ENCODE measurements around the gene ZNF837.
"Not testable (repeated sequence)": the region's sequence is repeated elsewhere in the genome, so short reads cannot be mapped to it uniquely, and the experiment has no call there.

Gene ZNF837

DNA sequence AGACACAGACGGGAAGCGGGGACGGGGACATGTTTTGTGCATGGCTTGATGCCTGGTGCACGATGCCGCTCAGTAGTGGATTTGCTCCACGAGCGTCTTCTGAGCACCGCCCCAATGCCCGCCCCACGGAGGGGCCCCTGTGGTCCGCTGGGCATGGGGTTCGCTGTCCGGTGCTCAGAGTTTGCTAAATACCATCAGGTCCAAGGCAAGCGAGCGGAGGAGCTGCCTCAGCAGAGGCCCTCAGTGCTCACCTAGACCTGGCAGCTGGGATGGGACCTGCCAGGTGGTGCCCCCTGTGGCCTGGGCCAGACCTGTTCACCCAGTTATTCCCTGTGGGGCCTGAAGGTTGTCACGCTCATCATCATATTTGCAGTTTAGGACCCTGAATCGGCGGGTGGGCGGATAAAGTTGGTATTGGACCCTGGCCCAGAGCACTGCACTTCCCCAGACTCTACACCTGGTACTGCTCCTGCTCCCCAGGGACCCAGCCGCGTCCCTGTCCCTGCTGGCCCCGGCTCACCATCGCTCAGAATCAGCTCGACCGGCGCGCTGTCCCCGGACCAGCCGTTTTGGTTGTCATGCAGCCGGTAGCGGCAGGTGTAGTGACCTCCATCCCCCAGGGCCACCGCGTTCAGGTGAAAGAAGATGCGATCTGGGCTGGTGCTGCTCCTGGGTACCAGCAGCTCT, 29.8 kb downstream of the ZNF837 start:
- no peak for DNase-seq (ENCODE audit: low spot score)

GRCh38 chr19:58350001-58350861, 30.6 kb downstream of the ZNF837 start:
- DNase-seq (ENCODE audit: low spot score) = no peak

DNA sequence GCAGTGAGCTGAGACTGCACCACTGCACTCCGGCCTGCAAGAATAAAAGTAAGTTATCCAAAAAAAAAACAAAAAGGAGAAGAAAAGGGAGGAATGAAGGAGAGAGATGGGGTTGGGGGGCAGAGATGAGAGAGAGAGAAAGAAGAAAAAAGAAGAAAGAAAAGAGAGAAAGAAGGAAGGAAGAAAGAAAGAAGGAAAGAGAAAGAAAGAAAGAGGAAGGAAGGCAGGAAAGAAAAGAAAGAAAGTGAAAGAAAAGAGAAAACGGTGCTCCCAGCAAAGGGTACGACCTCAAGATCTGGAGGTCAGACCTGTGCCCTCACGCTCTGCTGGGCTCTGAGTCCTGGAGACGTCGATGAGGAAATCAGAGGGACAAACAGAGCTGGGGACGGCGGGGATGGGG, 31.2 kb downstream of the ZNF837 start:
- no peak for DNase-seq (ENCODE audit: low spot score)

GRCh38 chr19:58348080-58348479, 32.8 kb downstream of the ZNF837 start:
- not testable (repeated sequence) for DNase-seq (ENCODE audit: low spot score)

DNA sequence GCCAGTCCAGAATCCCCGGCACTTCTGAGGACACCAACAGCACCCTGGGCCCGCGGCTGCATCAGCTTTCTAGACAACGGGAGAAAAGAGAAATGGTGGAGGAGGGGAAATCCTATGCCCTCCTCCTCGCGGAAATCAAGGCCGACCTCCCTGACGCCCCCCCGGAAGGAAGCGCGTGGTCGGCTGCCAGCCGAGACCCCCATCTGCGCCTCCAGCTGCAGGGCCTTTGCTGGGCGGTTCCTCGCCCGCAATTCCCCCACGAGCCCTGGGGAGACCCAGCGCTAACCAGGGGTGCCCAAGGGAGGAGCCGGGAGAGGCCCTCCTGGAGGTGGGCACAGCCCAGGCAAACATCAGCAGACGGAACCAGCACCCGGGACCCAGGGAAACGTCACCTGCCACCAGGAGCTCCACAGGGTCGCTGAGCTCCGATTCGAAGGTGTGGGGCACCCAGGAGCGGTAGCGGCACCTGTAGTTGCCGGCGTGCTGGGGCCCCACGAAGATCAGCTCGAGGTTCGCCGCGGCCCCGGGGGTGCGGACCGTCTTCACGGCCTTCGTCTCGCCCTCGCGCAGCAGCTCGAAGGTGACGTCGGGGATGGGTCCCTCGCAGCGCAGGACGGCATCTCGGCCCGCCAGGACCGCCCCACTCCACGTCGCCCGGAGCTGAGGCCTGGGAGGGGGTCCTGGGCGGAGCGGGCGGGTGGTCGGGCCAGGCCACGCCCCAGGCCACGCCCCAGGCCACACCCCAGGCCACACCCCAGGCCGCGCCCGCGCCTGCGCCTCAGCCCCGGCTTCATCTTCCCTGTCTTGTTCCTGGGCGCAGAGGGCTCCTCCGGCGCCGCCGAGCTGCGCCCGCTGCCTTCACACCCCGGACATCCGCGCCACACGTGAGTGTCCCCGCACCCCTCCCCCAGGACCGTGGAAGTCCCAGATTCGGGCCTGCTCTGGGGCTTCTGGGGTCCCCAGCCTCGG, 33.6 kb downstream of the ZNF837 start:
- no peak for DNase-seq (ENCODE audit: low spot score)

DNA sequence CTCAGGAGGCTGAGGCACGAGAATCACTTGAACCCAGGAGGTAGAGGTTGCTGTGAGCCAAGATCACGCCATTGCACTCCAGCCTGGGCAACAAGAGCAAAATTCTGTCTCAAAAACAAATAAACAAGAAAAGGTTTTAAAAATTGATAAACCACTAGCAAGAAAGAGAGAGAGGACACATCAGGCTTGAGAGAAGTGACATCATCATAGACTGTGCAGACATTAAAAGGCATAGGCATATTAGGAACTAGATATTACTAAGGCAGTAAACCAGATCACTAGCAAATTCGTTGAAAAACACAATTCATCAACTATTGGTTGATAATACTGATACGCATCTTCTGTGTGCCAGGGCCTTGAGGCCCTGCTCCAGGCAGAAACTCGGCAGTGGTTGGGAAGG, 35.3 kb downstream of the ZNF837 start:
- DNase-seq (ENCODE audit: low spot score) = no peak

DNA sequence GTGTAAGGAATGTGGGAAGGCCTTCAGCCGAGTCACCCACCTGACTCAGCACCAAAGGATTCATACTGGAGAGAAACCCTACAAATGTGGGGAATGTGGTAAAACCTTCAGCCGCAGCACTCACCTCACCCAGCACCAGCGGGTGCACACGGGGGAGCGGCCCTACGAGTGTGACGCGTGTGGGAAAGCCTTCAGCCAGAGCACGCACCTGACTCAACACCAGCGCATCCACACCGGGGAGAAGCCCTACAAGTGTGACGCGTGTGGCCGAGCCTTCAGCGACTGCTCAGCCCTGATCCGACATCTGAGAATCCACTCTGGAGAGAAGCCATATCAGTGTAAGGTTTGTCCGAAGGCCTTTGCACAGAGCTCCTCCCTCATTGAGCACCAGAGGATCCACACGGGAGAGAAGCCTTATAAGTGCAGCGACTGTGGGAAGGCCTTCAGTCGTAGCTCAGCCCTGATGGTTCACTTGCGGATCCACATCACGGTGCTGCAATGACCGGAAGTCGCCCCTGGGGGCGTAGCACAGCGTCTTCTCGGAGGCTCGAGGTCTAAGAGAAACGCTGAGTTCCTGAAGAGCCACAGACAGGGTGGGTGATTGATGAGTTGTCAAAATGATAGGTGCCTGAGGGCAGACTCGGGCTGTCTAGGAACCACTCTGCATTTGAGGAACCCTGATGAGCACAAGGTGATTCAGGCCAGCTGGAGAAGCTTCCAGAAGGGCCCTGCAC, 41.8 kb downstream of the ZNF837 start:
- DNase-seq (ENCODE audit: low spot score) = no peak

DNA sequence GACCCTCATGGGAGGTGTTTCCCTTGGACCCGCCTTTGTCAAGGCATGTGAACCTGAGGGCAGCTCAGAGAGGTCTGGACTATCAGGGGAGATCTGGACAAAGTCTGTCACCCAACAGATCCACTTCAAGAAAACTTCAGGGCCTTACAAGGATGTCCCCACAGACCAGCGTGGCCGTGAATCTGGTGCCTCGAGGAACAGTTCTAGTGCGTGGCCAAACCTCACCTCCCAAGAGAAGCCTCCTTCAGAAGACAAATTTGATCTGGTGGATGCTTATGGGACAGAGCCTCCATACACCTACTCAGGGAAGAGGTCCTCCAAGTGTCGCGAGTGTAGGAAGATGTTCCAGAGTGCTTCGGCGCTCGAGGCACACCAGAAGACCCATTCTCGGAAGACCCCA, 42.5 kb downstream of the ZNF837 start:
- no peak for DNase-seq (ENCODE audit: low spot score)

DNA sequence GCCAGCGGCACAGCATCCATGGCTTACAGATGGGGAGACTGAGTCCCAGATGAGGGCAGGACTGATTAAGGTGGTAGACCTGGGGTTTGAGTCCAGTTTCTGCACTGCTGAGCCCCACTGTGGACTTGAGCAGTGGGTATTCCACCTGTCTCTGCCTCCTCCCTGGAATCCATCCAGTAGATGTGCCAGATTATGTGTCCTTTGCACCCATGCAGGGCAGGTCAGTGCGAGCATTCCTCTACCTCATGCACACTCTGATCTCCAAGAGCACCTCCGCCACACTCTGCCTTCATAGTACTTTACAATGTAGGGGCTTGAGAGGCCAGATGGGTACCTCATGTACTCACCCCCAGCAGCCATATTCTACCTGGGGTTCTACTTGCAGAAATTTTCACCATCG, 44.0 kb downstream of the ZNF837 start:
- DNase-seq (ENCODE audit: low spot score) = no peak

DNA sequence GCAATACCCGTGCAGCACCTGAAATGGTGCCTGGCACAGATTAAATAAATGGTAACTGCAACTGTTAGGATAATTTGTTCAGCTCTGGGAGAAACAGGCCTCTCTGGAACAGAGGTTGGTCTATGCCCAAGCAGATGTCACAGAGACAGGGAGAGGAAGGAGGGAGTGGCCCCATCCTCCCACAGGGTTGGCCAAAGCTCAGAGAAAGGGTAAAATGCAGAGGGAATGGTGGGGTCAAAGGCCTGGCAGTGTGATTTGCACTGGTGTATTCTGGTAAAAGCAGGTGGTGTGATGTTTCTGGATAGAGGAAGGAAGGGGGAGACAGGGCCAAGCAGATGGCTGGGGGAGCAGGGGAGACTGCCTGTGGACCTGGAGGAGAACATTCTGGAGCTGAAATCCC, 44.6 kb downstream of the ZNF837 start:
- DNase-seq (ENCODE audit: low spot score) = no peak

GRCh38 chr19:58335630-58336029, 45.2 kb downstream of the ZNF837 start:
- DNase-seq (ENCODE audit: low spot score) = no peak

DNA sequence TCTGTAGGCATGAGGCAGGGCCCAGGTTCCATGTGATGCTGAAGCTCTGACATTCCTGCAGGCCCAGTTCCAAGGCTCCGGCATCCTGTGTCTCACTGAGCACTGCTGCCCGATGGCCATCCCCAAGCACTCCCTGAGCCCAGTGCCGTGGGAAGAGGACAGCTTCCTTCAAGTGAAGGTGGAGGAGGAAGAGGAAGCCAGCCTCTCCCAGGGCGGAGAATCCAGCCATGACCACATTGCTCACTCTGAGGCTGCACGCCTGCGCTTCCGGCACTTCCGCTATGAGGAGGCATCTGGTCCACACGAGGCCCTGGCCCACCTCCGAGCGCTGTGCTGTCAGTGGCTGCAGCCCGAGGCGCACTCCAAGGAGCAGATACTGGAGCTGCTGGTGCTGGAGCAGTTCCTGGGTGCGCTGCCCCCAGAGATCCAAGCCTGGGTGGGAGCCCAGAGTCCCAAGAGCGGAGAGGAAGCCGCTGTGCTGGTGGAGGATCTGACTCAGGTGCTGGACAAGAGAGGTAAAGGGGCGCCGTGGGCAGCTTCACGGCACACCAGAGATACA, 46.1 kb downstream of the ZNF837 start:
- DNase-seq (ENCODE audit: low spot score) = no peak

GRCh38 chr19:58332697-58333096, 48.1 kb downstream of the ZNF837 start:
- DNase-seq (ENCODE audit: low spot score) = no peak

GRCh38 chr19:58330458-58330857, 50.4 kb downstream of the ZNF837 start:
- no peak for DNase-seq (ENCODE audit: low spot score)

GRCh38 chr19:58328999-58329398, 51.8 kb downstream of the ZNF837 start:
- no peak for DNase-seq (ENCODE audit: low spot score)

DNA sequence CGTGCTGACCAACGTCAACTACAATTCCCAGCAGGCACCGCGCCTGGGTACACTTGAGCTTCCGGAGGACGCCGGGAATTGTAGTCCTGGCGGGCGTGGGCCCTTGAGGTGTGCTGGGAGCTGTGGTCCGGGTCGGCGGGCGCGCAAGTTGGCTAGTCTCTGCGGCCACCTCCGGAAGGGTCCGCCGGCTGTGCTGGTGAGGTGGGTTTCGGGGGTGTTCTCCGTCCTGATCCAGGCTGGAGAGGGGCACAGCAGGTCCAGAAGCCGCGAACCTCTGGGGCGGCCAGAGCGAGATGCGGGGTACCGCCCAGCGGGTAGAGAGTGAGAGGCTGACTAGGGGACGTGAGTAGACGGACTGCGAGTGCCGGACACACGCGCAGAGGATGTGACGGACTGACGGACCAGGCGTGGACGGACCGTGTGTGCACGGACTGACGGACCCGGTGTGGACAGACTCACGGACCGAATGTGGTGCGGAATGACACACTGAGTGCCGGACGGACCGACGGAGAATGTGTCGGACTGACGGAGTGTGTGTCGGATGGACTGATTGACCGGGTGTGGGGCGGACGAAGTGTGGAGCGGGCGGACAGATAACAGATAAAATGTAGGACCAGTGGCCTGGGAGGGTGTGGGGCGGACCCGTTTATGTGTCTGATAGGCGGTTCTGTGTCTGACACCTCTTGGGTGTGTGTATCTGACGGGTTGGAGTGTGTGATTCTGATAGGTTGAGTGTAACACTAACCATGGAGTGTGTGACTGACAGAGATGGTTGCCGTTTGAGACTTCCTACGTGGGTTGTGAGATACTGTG, 53.7 kb downstream of the ZNF837 start, which contains the start of gene ZSCAN22:
Gene ZSCAN22, plus strand, starts transcription at position 81 of the 813 bp plus-strand sequence. CDS start 7,809 bp downstream, outside the sequence.
- peak; percentile 95 for DNase-seq (ENCODE audit: low spot score)

DNA sequence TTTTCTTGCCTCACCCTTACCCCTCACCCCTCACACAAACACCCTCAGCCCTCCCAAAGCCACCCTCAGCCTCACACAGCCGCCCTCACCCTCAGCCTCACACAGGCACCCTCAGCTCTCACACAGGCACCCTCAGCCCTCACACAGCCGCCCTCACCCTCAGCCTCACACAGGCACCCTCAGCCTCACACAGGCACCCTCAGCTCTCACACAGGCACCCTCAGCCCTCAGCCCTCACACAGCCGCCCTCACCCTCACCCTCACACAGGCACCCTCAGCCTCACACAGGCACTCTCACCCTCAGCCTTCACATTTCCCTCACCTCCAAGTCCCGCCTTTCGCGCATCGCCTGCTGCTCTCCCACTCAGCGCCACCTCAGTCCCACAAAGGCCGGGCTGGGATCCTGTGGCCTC, 54.3 kb downstream of the ZNF837 start:
- DNase-seq (ENCODE audit: low spot score) = no peak

- no peak for DNase-seq (ENCODE audit: low spot score)
These were observed 55.4 kb downstream of the ZNF837 start for GRCh38 chr19:58325311-58326022.

GRCh38 chr19:58319241-58319640, 61.6 kb downstream of the ZNF837 start:
- no peak for DNase-seq (ENCODE audit: low spot score)

DNA sequence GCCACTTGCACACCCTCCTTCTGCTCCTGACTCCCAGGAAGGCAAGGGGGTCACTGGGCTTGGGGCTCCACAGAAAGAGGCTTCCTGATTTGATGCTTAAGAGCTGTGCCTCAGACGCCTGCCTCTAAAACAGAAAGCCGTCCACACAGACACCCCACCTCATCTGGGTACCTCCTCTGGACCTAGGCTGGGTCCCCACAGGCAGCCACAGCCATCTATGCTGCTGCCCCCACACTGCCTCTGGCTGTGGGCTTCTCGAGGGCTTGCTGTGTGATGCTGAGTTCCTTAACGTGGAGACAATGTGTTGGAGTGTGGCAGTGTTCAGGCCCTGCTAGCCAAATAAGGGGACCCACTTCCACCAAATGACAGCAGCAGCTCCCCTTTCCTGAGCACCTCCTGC, 62.5 kb downstream of the ZNF837 start:
- no peak for DNase-seq (ENCODE audit: low spot score)
